Loucy (cell line): ENCODE measurements around the gene UTF1.

Experiments
- CTCF ChIP-seq: fragments of 200-600 bp; sonication (generic); conservative IDR thresholded peaks from 2 replicates; pipeline ENCODE4 v1.5.1; 2014; ENCODE audit warnings: mild to moderate bottlenecking, antibody characterized with exemption, low read length
- EZH2phosphoT487 ChIP-seq: fragments of 200-600 bp; IDR thresholded peaks from 2 replicates; pipeline ENCODE4 v1.6.1; 2018; ENCODE audit warnings: antibody characterized with exemption, mild to moderate bottlenecking, moderate library complexity, borderline replicate concordance

DNA sequence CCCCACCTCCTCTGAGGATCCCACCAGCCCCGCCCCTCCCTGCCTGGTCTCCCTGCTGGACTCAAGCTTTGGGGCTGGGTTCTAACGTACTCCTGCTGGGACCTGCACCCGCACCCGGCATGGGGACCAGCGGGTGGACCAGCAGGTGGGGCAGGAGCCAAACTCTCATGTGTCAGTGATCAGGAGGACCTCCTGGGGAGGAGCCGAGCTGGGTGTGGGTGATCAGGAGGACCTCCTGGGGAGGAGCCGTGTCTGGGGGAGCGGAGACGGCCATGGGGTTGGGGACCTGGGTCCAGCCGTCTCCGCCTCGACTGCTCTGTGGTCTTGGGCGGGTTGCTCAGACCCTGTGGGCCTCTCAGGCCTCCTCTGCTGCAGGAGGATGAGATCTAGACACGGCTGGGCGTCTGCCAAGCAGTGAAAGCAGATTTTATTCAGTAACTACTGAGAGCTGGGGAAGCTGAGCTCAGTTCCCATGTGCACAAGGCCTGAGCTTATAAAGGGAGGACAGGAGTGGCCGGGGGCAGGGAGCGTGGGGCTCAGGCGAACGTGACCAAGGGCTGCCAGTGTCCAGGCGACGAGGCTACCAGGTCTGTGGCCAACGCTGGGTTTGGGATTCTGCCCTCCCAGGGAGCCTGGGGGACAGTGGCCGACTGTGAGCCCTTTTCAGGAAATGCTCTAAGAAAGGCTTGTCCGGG lies 33.6 kb upstream of the UTF1 start:
- no peak for TF ChIP-seq CTCF
- no peak for TF ChIP-seq EZH2phosphoT487
